HG03159 (cell line): ENCODE measurements around the gene TPT1.
"Not testable (repeated sequence)": the region's sequence is repeated elsewhere in the genome, so short reads cannot be mapped to it uniquely, and the experiment has no call there.

ENCODE experiments used
- ATAC-seq: cut with Tn5 transposase; IDR thresholded peaks from one replicate; pipeline ENCODE4 v1.9.1; 2021; ENCODE audit warnings: mild to moderate bottlenecking, moderate library complexity; ENCODE audit not compliant: unreplicated experiment

TPT1 gene

GRCh38 chr13:45341034-45341798, at the start of gene TPT1:
TSS of gene TPT1 (minus strand) at chr13:45341183. CDS start at chr13:45341069, 114 bp downstream.
- peak; percentile 82 for ATAC-seq

GRCh38 chr13:45390348-45390747, 49.4 kb upstream of the TPT1 start:
- ATAC-seq, result not testable (repeated sequence)

GRCh38 chr13:45388664-45389063, 47.7 kb upstream of the TPT1 start:
- no peak for ATAC-seq

GRCh38 chr13:45386892-45387575, 46.1 kb upstream of the TPT1 start:
- not testable (repeated sequence) for ATAC-seq

- no peak for ATAC-seq
Observed at GRCh38 chr13:45385907-45386553, 45.0 kb upstream of the TPT1 start.

- no peak for ATAC-seq
Observed at GRCh38 chr13:45385320-45385719, 44.3 kb upstream of the TPT1 start.

- no peak for ATAC-seq
Observed at GRCh38 chr13:45384474-45385174, 43.6 kb upstream of the TPT1 start.

GRCh38 chr13:45382739-45383138, 41.8 kb upstream of the TPT1 start:
- ATAC-seq, result not testable (repeated sequence)

GRCh38 chr13:45381196-45381595, 40.2 kb upstream of the TPT1 start:
- no peak for ATAC-seq

- ATAC-seq, result not testable (repeated sequence)
Observed at GRCh38 chr13:45380708-45381107, 39.7 kb upstream of the TPT1 start.

- not testable (repeated sequence) for ATAC-seq
Observed at GRCh38 chr13:45379516-45379915, 38.5 kb upstream of the TPT1 start.

- ATAC-seq, result not testable (repeated sequence)
Observed at GRCh38 chr13:45378786-45379185, 37.8 kb upstream of the TPT1 start.

- not testable (repeated sequence) for ATAC-seq
Observed at GRCh38 chr13:45377314-45377713, 36.3 kb upstream of the TPT1 start.

GRCh38 chr13:45376651-45377050, 35.7 kb upstream of the TPT1 start:
- not testable (repeated sequence) for ATAC-seq

- no peak for ATAC-seq
Observed at GRCh38 chr13:45374917-45375316, 33.9 kb upstream of the TPT1 start.

- no peak for ATAC-seq
Observed at GRCh38 chr13:45373162-45373547, 32.2 kb upstream of the TPT1 start.

GRCh38 chr13:45372189-45373161, 31.5 kb upstream of the TPT1 start:
- no peak for ATAC-seq

GRCh38 chr13:45370922-45371406, 30.0 kb upstream of the TPT1 start:
- ATAC-seq, result no peak

GRCh38 chr13:45369116-45369515, 28.1 kb upstream of the TPT1 start:
- ATAC-seq, result no peak

GRCh38 chr13:45368571-45368970, 27.6 kb upstream of the TPT1 start:
- ATAC-seq, result no peak
